GM12878 (cell line): ENCODE data around the gene SNRPA1. TPM values are rescaled to one million over a fixed set of nuclear protein-coding genes. Genes with fewer than 3 reads are reported as not detected.

Source experiments
- ATAC-seq: fragments of 200-7000 bp; cut with Tn5 transposase; 3 replicates; pipeline ENCODE4 v1.9.1; 2020; ENCODE audit warnings: mild to moderate bottlenecking, moderate library complexity
- BruUV-seq: library from RNA; stranded (reverse); fragments of 400-500 nt; replicated peaks from 2 replicates; lab custom pipeline; 2021; lab: Mats Ljungman, UMichigan
- CTCF ChIA-PET: fragments of 300-600 bp; sonication (Branson Sonifier 250); formaldehyde crosslinking; extraction: SDS; loops from one replicate; lab custom pipeline; 2021; ENCODE audit warnings: inconsistent platforms; lab: Yijun Ruan, JAX
- POLR2A ChIA-PET: fragments of 350-600 bp; formaldehyde crosslinking; extraction: SDS; loops from one replicate; lab custom pipeline; 2021; ENCODE audit warnings: inconsistent platforms; lab: Charles Lee
- RAD21 ChIA-PET: fragments of 300-600 bp; sonication (Branson Sonifier 250); formaldehyde crosslinking; loops from one replicate; lab custom pipeline; 2023; ENCODE audit warnings: antibody characterized with exemption; ENCODE audit not compliant: unreplicated experiment; lab: Charles Lee
- SMC1A ChIA-PET: fragments of 300-600 bp; sonication (Branson Sonifier 250); formaldehyde crosslinking; loops from one replicate; lab custom pipeline; 2023; ENCODE audit not compliant: unreplicated experiment, uncharacterized antibody; lab: Charles Lee
- DNase-seq: peaks from one replicate; pipeline ENCODE4 v3.0.0-alpha.2; 2011; ENCODE audit warnings: low read depth, low spot score
- FAIRE-seq: peaks from 3 replicates; lab custom pipeline; 2011; peaks lifted over from hg19 to GRCh38; lab: Jason Lieb, UNC
- H2AFZ ChIP-seq: 2 replicates; pipeline ENCODE4 v1.6.0; 2011; ENCODE audit warnings: low read depth, low read length, control low read depth; ENCODE audit not compliant: control insufficient read depth
- H3K27ac ChIP-seq: 2 replicates; pipeline ENCODE4 v1.5.1; 2011; ENCODE audit warnings: control low read depth; ENCODE audit not compliant: control insufficient read depth, insufficient read depth
- H3K27me3 ChIP-seq, 2 experiments: replicated peaks in 1 of 2; 2 replicates each; pipeline versions ENCODE4 v1.6.0 to v1.6.1; 2011; ENCODE audit warnings: low read length in 1 of 2; ENCODE audit not compliant: control insufficient read depth in 2 of 2, insufficient read depth in 2 of 2
- H3K36me3 ChIP-seq, 2 experiments: 2 replicates each; pipeline ENCODE4 v1.5.1; 2011; ENCODE audit warnings: low read length in 1 of 2; ENCODE audit not compliant: control insufficient read depth in 2 of 2, insufficient read depth in 2 of 2
- H3K4me1 ChIP-seq: 2 replicates; pipeline ENCODE4 v1.6.1; 2011; ENCODE audit warnings: mild to moderate bottlenecking, low read length, moderate library complexity, mixed read lengths; ENCODE audit not compliant: control insufficient read depth, insufficient read depth
- H3K4me2 ChIP-seq: 2 replicates; pipeline ENCODE4 v1.6.0; 2011; ENCODE audit warnings: control low read depth; ENCODE audit not compliant: control insufficient read depth, insufficient read depth
- H3K4me3 ChIP-seq: fragments of 200-600 bp; sonication (generic); 2 replicates; pipeline ENCODE4 v1.5.1; 2016
- H3K79me2 ChIP-seq: 2 replicates; pipeline ENCODE4 v1.6.0; 2011; ENCODE audit warnings: low read length; ENCODE audit not compliant: control insufficient read depth, insufficient read depth
- H3K9ac ChIP-seq: 2 replicates; pipeline ENCODE4 v1.8.0; 2011; ENCODE audit warnings: low read length, control low read depth, mixed read lengths; ENCODE audit not compliant: control insufficient read depth, insufficient read depth
- H3K9me3 ChIP-seq: replicated peaks from 3 replicates; pipeline ENCODE4 v1.5.1; 2011; ENCODE audit warnings: mild to moderate bottlenecking, low read length; ENCODE audit not compliant: control insufficient read depth, insufficient read depth
- H4K20me1 ChIP-seq: 2 replicates; pipeline ENCODE4 v1.6.0; 2011; ENCODE audit not compliant: control insufficient read depth, insufficient read depth
- CHD4 ChIP-seq: fragments of 200-600 bp; sonication (generic); IDR thresholded peaks from 2 replicates; pipeline ENCODE4 v1.6.1; 2016; ENCODE audit warnings: mild to moderate bottlenecking
- CREM ChIP-seq: IDR thresholded peaks from 2 replicates; pipeline ENCODE4 v1.6.1; 2014; ENCODE audit warnings: antibody characterized with exemption, low read depth
- MEF2A ChIP-seq: IDR thresholded peaks from 2 replicates; pipeline ENCODE4 v1.6.1; 2011; ENCODE audit warnings: low read depth, mild to moderate bottlenecking, low read length, moderate library complexity; ENCODE audit not compliant: insufficient read depth
- NFIC ChIP-seq: IDR thresholded peaks from 2 replicates; pipeline ENCODE4 v1.6.1; 2012; ENCODE audit warnings: low read depth, mild to moderate bottlenecking, inconsistent platforms, low read length, moderate library complexity
- WGBS: methylation state at CpG from one replicate; pipeline ENCODE4 v1.1.6; 2016; ENCODE audit warnings: low lambda C conversion rate; ENCODE audit not compliant: insufficient replicate concordance, insufficient coverage; ENCODE audit errors: missing lambda C conversion rate; 5-methylcytosine and 5-hydroxymethylcytosine counted together
- in situ Hi-C: fragments of 300-500 bp; cut with MboI; formaldehyde crosslinking; loops from 9 replicates; pipeline ENCODE4 v1.14.3; 2018; ENCODE audit warnings: mixed read lengths
- intact Hi-C: fragments of 100-400 bp; cut with micrococcal nuclease; formaldehyde crosslinking; loops from one replicate; pipeline ENCODE4 v1.14.2; 2022; ENCODE audit not compliant: unreplicated experiment
- polyA plus RNA-seq, 11 experiments: library from polyadenylated mRNA; depleted of rRNA in 4 of 11; unstranded in 6 of 11; stranded (reverse) in 5 of 11; fragments of >200 nt; fragmentation: Nextera tagmentation in 4 of 11; fragmentation: Illumina TruSeq in 1 of 11; extraction: Ambion mirVana in 4 of 11; extraction: Trizol in 1 of 11; gene quantifications; 1 replicate in 1 of 11; 2 replicates in 10 of 11; pipeline versions ENCODE4 v1.2.1 to v1.2.3, GENCODE V29; 2011 to 2016; ENCODE audit warnings: inconsistent platforms in 2 of 11, missing spikeins in 2 of 11, low read depth in 1 of 11
- total RNA-seq, 4 experiments: library from RNA; depleted of rRNA in 3 of 4; stranded (reverse); fragments of >200 nt in 3 of 4; fragmentation: Illumina TruSeq in 1 of 4; extraction: Trizol in 1 of 4; gene quantifications; 2 replicates each; pipeline versions ENCODE4 v1.2.1 to v1.2.3, GENCODE V29; 2013 to 2021

The SNRPA1 gene
- total and polyA plus RNA-seq, 10 of the 15 experiments (the other 5 are each of a cell fraction or from before 2014, with no cell fraction given) = 59.9 to 267 (median 161) TPM

GRCh38 chr15:101338502-101339057 is 43.5 kb upstream of the SNRPA1 start:
- Histone ChIP-seq H4K20me1 (no peaks in the 10 kb centered on the region), H3K9me3 (peaks cover 21% of the 10 kb centered on the region), H3K4me3 (no peak overlapping the region), H3K27me3 (no peaks in the 10 kb centered on the region), H3K36me3 (no peaks in the 10 kb centered on the region), H3K27ac (no peak overlapping the region), H3K9ac (no peak overlapping the region), H3K4me2 (no peak overlapping the region), H2AFZ (no peak overlapping the region), H3K79me2 (no peaks in the 10 kb centered on the region), H3K4me1 (peaks cover 4% of the 10 kb centered on the region; the same call in 1 of the 2 replicates)
- DNase-seq = no peak
- FAIRE-seq = no peak
- intact Hi-C loops (no loop called here), in situ Hi-C loops (no loop called here)
- ChIA-PET RAD21 (no interaction called here), SMC1A (no interaction called here), POLR2A (interaction anchor here (0.5 kb wide), 1 partner anchor 394 kb away, joined by 7 read pairs; no protein-coding TSS in a partner anchor), CTCF (interaction anchor here (0.7 kb wide), 1 partner anchor 61 kb away, joined by 3 read pairs; no protein-coding TSS in a partner anchor)
- 0% methylated on average over 1 of the region's 1 CpG for WGBS
- TF ChIP-seq CREM (no peak), MEF2A (no peak)
- ATAC-seq = no peak
- BruUV-seq = no TSS peak

- BruUV-seq = no TSS peak
- DNase-seq (no peak), ATAC-seq (no peak), FAIRE-seq (no peak)
- no peak overlapping the region for H2AFZ ChIP-seq
- H3K9ac ChIP-seq = no peak overlapping the region
- no peaks in the 10 kb centered on the region for H3K27me3 ChIP-seq
- 20% methylated on average over 7 of the region's 7 CpGs for WGBS
- no peaks in the 10 kb centered on the region for H3K79me2 ChIP-seq
- TF ChIP-seq CHD4 (no peak), NFIC (no peak)
- ChIA-PET CTCF (no interaction called here), RAD21 (no interaction called here), POLR2A (no interaction called here), SMC1A (no interaction called here)
- H3K9me3 ChIP-seq = peaks cover 26% of the 10 kb centered on the region
- H3K27ac ChIP-seq = no peak overlapping the region
- intact Hi-C loops (no loop called here), in situ Hi-C loops (no loop called here)
- no peaks in the 10 kb centered on the region for H4K20me1 ChIP-seq
- no peak overlapping the region for H3K4me3 ChIP-seq
- H3K36me3 ChIP-seq = no peaks in the 10 kb centered on the region
- peaks cover 4% of the 10 kb centered on the region; the same call in 1 of the 2 replicates for H3K4me1 ChIP-seq
- H3K4me2 ChIP-seq = no peak overlapping the region
Measured at GRCh38 chr15:101337976-101338375, 42.9 kb upstream of the SNRPA1 start.
